H1 (cell line): ENCODE measurements around the gene PAX6. TPM values are rescaled to one million over a fixed set of nuclear protein-coding genes. Genes with fewer than 3 reads are reported as not detected.

Experiments used
- HDAC2 ChIP-seq, 2 experiments: fragments of 300-600 bp in 1 of 2; sonication (generic) in 1 of 2; IDR thresholded peaks; 2 replicates each; pipeline ENCODE4 v1.6.1; 2011 to 2012; ENCODE audit warnings: low read depth in 2 of 2, low read length in 2 of 2, mild to moderate bottlenecking in 2 of 2, moderate library complexity in 2 of 2, borderline replicate concordance in 1 of 2, inconsistent platforms in 1 of 2
- TEAD4 ChIP-seq: IDR thresholded peaks from 2 replicates; pipeline ENCODE4 v1.6.1; 2012; ENCODE audit warnings: low read depth, low read length, inconsistent platforms, mixed read lengths
- polyA plus RNA-seq, 7 experiments: library from polyadenylated mRNA; depleted of rRNA in 3 of 7; stranded (reverse) in 5 of 7; unstranded in 2 of 7; fragments of >200 nt in 5 of 7; fragments of 200-250 nt in 2 of 7; gene quantifications; 1 replicate in 5 of 7; 2 replicates in 1 of 7; 4 replicates in 1 of 7; pipeline versions ENCODE4 v1.2.1 to v1.2.3, GENCODE V29; 2011 to 2013; ENCODE audit warnings: missing spikeins in 2 of 7, mixed read lengths in 2 of 7
- total RNA-seq: library from RNA; stranded (reverse); fragmentation: NEBNext Ultra II Directional; extraction: Animal tissue kit (Norgen Biotek cat#: 25700); gene quantifications from 2 replicates; pipeline ENCODE4 v1.2.1, GENCODE V29; 2021

The PAX6 gene
- total and polyA plus RNA-seq, 2 of the 8 experiments (the other 6 are each of a cell fraction or from before 2014, with no cell fraction given), result 0.30 to 0.65 TPM

- TF ChIP-seq HDAC2 (IDR thresholded peaks at IDR 0.05; ENCODE audit: borderline replicate concordance in 1 of 2, low read depth in 2 of 2, low read length in 2 of 2), result no peak
- TF ChIP-seq TEAD4, result no peak
Observed at GRCh38 chr11:31764261-31764660, 46.9 kb downstream of the PAX6 start (continued).
